Renal pelvis (tissue), 4 donors: ENCODE results near the gene RALBP1. TPM values are rescaled to one million over a fixed set of nuclear protein-coding genes. Genes with fewer than 3 reads are reported as not detected.

Experiments
- DNase-seq: peaks from one replicate; pipeline ENCODE4 v3.0.0-alpha.2; 2013
- polyA plus RNA-seq, 3 donors: library from polyadenylated mRNA; unstranded; fragments of 120-200 nt; gene quantifications; one replicate each; pipeline ENCODE4 v1.2.1, GENCODE V29; 2013; ENCODE audit not compliant: insufficient read length in 3 of 3

The RALBP1 gene
- polyA plus RNA-seq, 3 donors = 73.8 to 76.6 (median 73.9) TPM

GRCh38 chr18:9578306-9578705 is 103.0 kb downstream of the RALBP1 start:
- no peak for DNase-seq

- DNase-seq = no peak
These were observed 106.4 kb downstream of the RALBP1 start for GRCh38 chr18:9581667-9582066.

- no peak for DNase-seq
These were observed 111.5 kb downstream of the RALBP1 start for GRCh38 chr18:9586814-9587213.

Other genes starting within 250 kb of the RALBP1 start
- gene TWSG1, start 140.7 kb upstream of the RALBP1 start, polyA plus RNA-seq = 10 to 100 TPM; 59.2 to 77.8 (median 67.0) TPM
- 10 to 100 TPM; 82.3 to 96.2 (median 93.2) TPM for gene PPP4R1, start 139.0 kb downstream of the RALBP1 start, polyA plus RNA-seq
- gene RAB31, start 232.8 kb downstream of the RALBP1 start, polyA plus RNA-seq = 10 to 100 TPM; 22.8 to 27.5 (median 25.7) TPM